Pancreas (tissue), 10 donors: ENCODE measurements around the gene OR7C2. TPM values are rescaled to one million over a fixed set of nuclear protein-coding genes. Genes with fewer than 3 reads are reported as not detected.

Source experiments
- ATAC-seq, 4 donors: fragments of 200-7000 bp; cut with Tn5 transposase; one replicate each; pipeline versions ENCODE4 v1.8.0 to v1.9.1; 2020; ENCODE audit warnings: mild to moderate bottlenecking in 4 of 4, moderate library complexity in 4 of 4
- DNase-seq, 6 donors: peaks; one replicate each; pipeline ENCODE4 v3.0.0-alpha.2; 2020
- FAIRE-seq: peaks from 2 replicates; lab custom pipeline; 2012; peaks lifted over from hg19 to GRCh38; lab: Jason Lieb, UNC
- H3K27ac ChIP-seq, 4 donors: fragments of 200-600 bp; sonication (generic); 1 replicate in 3 of 4; 2 replicates in 1 of 4; pipeline versions ENCODE4 v1.5.0 to v1.8.0; 2020
- H3K27me3 ChIP-seq, 4 donors: fragments of 200-600 bp; one replicate each; pipeline ENCODE4 v1.8.0; 2021
- H3K36me3 ChIP-seq, 3 donors: fragments of 200-600 bp; sonication (generic) in 1 of 3; one replicate each; pipeline versions ENCODE4 v1.5.0 to v1.8.0; 2020 to 2021
- H3K4me1 ChIP-seq, 3 donors: fragments of 200-600 bp; one replicate each; pipeline ENCODE4 v1.8.0; 2021
- H3K4me3 ChIP-seq, 4 donors: fragments of 200-600 bp; sonication (generic) in 2 of 4; one replicate each; pipeline versions ENCODE4 v1.5.0 to v1.8.0; 2020 to 2021
- H3K9me3 ChIP-seq, 4 donors: fragments of 200-600 bp; one replicate each; pipeline ENCODE4 v1.8.0; 2021
- WGBS, 2 donors: extraction: QIAGEN DNeasy Blood & Tissue Kit; methylation state at CpG; one replicate each; pipeline ENCODE4 v1.1.7; 2013; 5-methylcytosine and 5-hydroxymethylcytosine counted together
- intact Hi-C, 3 donors: fragments of 100-400 bp; cut with DNase I; formaldehyde crosslinking; loops; one replicate each; pipeline versions ENCODE4 v1.11.1 to v1.14.2; 2022
- polyA plus RNA-seq, 2 donors: library from polyadenylated mRNA; stranded (reverse); fragments of 200-250 nt; gene quantifications; one replicate each; pipeline ENCODE4 v1.2.3, GENCODE V29; 2013
- total RNA-seq, 6 donors: library from RNA; stranded (reverse); fragmentation: NEBNext Ultra II Directional in 4 of 6; extraction: Animal tissue kit (Norgen Biotek cat#: 25700) in 4 of 6; gene quantifications; one replicate each; pipeline versions ENCODE4 v1.2.1 to v1.2.4, GENCODE V29; 2021 to 2023
- TF ChIP-seq, protein P1 (sequence below), 4 donors: fragments of 200-600 bp; sonication (generic) in 3 of 4; IDR thresholded peaks; one replicate each; pipeline versions ENCODE4 v1.5.0 to v1.8.0; 2021; ENCODE audit warnings: antibody characterized with exemption in 4 of 4
- donor health status: healthy with polysubstance abuse.
- donor health status: DM: no; HTN: no; CAD: no; lungs with moderate emphysema.
- donor health status: DM: no; HTN: no; CAD: no.
- donor health status: control.
- donor health status: control.
- donor health status: Bipolar disorder and iron deficiency.
- donor health status: DM: yes; HTN: yes; CAD: no.
- donor health status: DM: no; HTN: no; CAD: no.
- donor health status: DM: no; HTN: no; CAD: no.
- donor health status: DM: yes; HTN: yes; CAD: no.

OR7C2 gene
- total RNA-seq = not detected
- not detected for polyA plus RNA-seq

DNA sequence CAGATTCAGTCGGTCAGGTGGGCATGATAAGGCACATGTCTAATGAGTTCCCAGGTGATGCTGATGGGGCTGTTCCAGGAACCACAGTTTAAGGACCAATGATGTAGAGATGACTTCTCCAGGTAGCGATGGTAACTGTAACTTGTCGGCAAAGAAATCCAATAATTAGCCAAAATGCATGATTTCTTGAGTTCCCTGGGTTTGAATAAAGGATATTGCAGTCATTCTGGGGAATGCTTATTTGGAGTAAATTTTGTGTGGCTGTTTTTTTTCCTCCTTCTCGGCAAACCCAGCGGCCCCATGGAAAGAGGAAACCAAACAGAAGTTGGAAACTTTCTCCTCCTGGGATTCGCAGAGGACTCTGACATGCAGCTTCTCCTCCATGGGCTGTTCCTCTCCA is at the start of gene OR7C2:
Gene OR7C2, plus strand, starts transcription at position 301 of the 400 bp plus-strand sequence. Its CDS starts 0 bp downstream, at position 301.
- H3K9me3 ChIP-seq = no peaks in the 10 kb centered on the region
- H3K27ac ChIP-seq = no peak within 1 kb of the TSS
- FAIRE-seq (no peak), ATAC-seq (no peak), DNase-seq (no peak)
- 69 to 82% methylated on average over 6 of the region's 6 CpGs for WGBS, 2 donors
- no peaks in the 10 kb centered on the region for H3K4me1 ChIP-seq
- H3K36me3 ChIP-seq = no peaks in the 10 kb centered on the region
- no peak within 1 kb of the TSS for H3K4me3 ChIP-seq
- peaks cover 0 to 5% (median 0%) of the 10 kb centered on the region in 4 donors for H3K27me3 ChIP-seq
- intact Hi-C loops = no loop called here
- TF ChIP-seq, protein P1, sequence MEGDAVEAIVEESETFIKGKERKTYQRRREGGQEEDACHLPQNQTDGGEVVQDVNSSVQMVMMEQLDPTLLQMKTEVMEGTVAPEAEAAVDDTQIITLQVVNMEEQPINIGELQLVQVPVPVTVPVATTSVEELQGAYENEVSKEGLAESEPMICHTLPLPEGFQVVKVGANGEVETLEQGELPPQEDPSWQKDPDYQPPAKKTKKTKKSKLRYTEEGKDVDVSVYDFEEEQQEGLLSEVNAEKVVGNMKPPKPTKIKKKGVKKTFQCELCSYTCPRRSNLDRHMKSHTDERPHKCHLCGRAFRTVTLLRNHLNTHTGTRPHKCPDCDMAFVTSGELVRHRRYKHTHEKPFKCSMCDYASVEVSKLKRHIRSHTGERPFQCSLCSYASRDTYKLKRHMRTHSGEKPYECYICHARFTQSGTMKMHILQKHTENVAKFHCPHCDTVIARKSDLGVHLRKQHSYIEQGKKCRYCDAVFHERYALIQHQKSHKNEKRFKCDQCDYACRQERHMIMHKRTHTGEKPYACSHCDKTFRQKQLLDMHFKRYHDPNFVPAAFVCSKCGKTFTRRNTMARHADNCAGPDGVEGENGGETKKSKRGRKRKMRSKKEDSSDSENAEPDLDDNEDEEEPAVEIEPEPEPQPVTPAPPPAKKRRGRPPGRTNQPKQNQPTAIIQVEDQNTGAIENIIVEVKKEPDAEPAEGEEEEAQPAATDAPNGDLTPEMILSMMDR (IDR thresholded peaks at IDR 0.05) = no peak

- FAIRE-seq (no peak), DNase-seq (no peak), ATAC-seq (no peak)
- no peak overlapping the region for H3K4me3 ChIP-seq
- no peaks in the 10 kb centered on the region for H3K36me3 ChIP-seq
- no peaks in the 10 kb centered on the region for H3K4me1 ChIP-seq
- H3K27ac ChIP-seq = no peak overlapping the region
- intact Hi-C loops = no loop called here
- 9 to 19% methylated on average over 2 of the region's 2 CpGs for whole genome bisulfite sequencing, 2 donors
- no peaks in the 10 kb centered on the region for H3K9me3 ChIP-seq
- peaks cover 0 to 3% (median 0%) of the 10 kb centered on the region in 4 donors for H3K27me3 ChIP-seq
- TF ChIP-seq, protein P1 (IDR thresholded peaks at IDR 0.05) = no peak
Observed at GRCh38 chr19:14901675-14902260, 39.5 kb upstream of the OR7C2 start.

DNA sequence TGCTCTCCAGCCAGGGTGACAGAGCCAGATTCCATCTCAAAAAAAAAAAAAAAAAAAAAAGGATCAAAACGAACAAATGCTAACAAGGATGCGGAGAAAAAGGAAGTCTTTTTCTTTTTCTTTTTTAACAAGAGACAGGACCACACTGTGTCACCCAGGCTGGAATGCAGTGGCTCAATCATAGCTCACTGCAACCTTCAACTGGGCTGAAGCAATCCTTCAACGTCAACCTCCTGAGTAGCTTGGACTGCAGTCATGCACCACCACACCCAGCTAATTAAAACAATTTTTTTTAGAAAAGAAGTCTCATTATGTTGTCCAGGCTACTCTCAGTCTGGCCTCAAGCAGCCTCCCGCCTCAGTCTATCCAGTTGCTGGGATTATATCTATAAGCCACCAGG is 34.6 kb upstream of the OR7C2 start:
- WGBS, 2 donors = 63 to 64% methylated on average over 4 of the region's 4 CpGs
- no peak for DNase-seq

DNA sequence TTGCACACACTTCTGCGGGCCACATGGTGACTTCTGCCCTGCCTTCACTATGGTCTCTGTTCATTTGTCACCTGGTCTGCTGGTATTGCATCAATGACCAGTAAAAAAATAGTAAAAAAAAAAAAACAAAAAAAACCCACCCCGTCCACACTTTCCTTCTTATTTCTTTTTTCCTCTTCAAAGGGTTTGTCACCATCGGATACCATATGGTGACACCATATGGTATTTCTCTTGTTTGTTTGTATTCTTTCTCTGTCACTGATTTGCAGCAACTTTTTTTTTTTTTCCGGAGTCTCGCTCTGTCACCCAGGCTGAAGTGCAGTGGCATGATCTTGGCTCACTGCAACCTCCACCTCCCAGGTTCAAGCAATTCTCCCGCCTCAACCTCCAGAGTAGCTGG is 26.2 kb upstream of the OR7C2 start:
- no peaks in the 10 kb centered on the region for H3K9me3 ChIP-seq
- DNase-seq (no peak), FAIRE-seq (no peak), ATAC-seq (no peak)
- no peaks in the 10 kb centered on the region for H3K4me1 ChIP-seq
- TF ChIP-seq, protein P1 (IDR thresholded peaks at IDR 0.05) = no peak
- WGBS, 2 donors = 49 to 62% methylated on average over 6 of the region's 6 CpGs
- intact Hi-C loops = no loop called here
- H3K27me3 ChIP-seq = peaks cover 0 to 8% (median 0%) of the 10 kb centered on the region in 4 donors
- H3K27ac ChIP-seq = no peak overlapping the region
- H3K4me3 ChIP-seq = no peak overlapping the region
- no peaks in the 10 kb centered on the region for H3K36me3 ChIP-seq

More for the DNA sequence above, 34.6 kb upstream of the OR7C2 start:
- TF ChIP-seq, protein P1 (IDR thresholded peaks at IDR 0.05) = no peak
- Histone ChIP-seq H3K27ac (no peak overlapping the region), H3K36me3 (no peaks in the 10 kb centered on the region), H3K4me1 (no peaks in the 10 kb centered on the region), H3K4me3 (no peak overlapping the region), H3K27me3 (peaks cover 0 to 3% (median 0%) of the 10 kb centered on the region in 4 donors), H3K9me3 (no peaks in the 10 kb centered on the region)
- FAIRE-seq (no peak), ATAC-seq (no peak)
- intact Hi-C loops = no loop called here

DNA sequence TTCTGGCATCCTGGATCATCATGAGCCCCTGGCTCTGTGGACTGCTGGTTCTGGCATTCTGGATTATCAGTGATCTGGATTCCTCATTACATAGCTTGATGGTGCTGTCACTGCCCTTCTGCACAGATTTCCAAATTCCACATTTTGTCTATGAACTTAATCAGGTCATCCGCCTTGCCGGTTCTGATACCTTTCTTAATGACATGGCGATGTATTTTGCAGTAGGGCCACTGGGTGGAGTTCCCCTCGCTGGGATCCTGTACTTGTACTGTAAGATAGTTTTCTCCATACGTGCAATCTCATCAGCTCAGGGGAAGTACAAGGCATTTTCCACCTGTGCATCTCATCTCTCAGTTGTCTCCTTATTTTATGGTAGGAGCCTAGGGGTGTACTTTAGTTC is 24.4 kb upstream of the OR7C2 start:
- FAIRE-seq (no peak), DNase-seq (no peak), ATAC-seq (no peak)
- Histone ChIP-seq H3K27me3 (peaks cover 0 to 8% (median 0%) of the 10 kb centered on the region in 4 donors), H3K27ac (no peak overlapping the region), H3K9me3 (no peaks in the 10 kb centered on the region), H3K36me3 (no peaks in the 10 kb centered on the region), H3K4me3 (no peak overlapping the region), H3K4me1 (no peaks in the 10 kb centered on the region)
- intact Hi-C loops = no loop called here
- TF ChIP-seq, protein P1 (IDR thresholded peaks at IDR 0.05) = no peak
- 48 to 53% methylated on average over 5 of the region's 5 CpGs for WGBS, 2 donors
